ENCODE data around the gene KDM4C. TPM values are rescaled to one million over a fixed set of nuclear protein-coding genes. Genes with fewer than 3 reads are reported as not detected.

The KDM4C gene
- total RNA-seq, 2 experiments from 2014 or later, result 60.1 to 61.3 TPM

- DNase-seq, result no peak
- ChIA-PET CTCF (no interaction called here), POLR2A (no interaction called here)
- no peaks in the 10 kb centered on the region for H3K4me1 ChIP-seq (ENCODE audit: insufficient read depth, low read length)
- intact Hi-C loops (cut with DNase I, micrococcal nuclease), result no loop called here
- TF ChIP-seq CTCF (IDR thresholded peaks at IDR 0.05), result no peak
- Mint-ChIP-seq H3K4me1 (ENCODE audit: low read depth) (peaks cover 59% of the 10 kb centered on the region), H3K36me3 (ENCODE audit: low read depth) (peaks cover 86% of the 10 kb centered on the region), H3K4me3 (no peak overlapping the region), H3K27ac (no peak overlapping the region), H3K27me3 (no peaks in the 10 kb centered on the region), H3K9me3 (no peaks in the 10 kb centered on the region)
- no peak for ATAC-seq (ENCODE audit: poor library complexity)
- H3K36me3 ChIP-seq (ENCODE audit: insufficient read depth, low read length), result peaks cover 12% of the 10 kb centered on the region
- H3K9me3 ChIP-seq (ENCODE audit: control insufficient read depth in 1 of 2, insufficient read depth in 1 of 2, low read length in 2 of 2), result no peaks in the 10 kb centered on the region
- H3K27ac ChIP-seq (ENCODE audit: low read depth in 1 of 2, low read length in 2 of 2), result no peak overlapping the region
- no peak overlapping the region for H3K4me3 ChIP-seq (ENCODE audit: low read length)
- H3K27me3 ChIP-seq (ENCODE audit: control insufficient read depth in 1 of 2, insufficient read depth in 2 of 2, low read length in 2 of 2), result no peaks in the 10 kb centered on the region
Observed at GRCh38 chr9:7118633-7119032, 360.9 kb downstream of the KDM4C start.

GRCh38 chr9:7119612-7120011 is 361.8 kb downstream of the KDM4C start:
- Histone ChIP-seq H3K27me3 (ENCODE audit: control insufficient read depth in 1 of 2, insufficient read depth in 2 of 2, low read length in 2 of 2) (no peaks in the 10 kb centered on the region), H3K27ac (ENCODE audit: low read depth in 1 of 2, low read length in 2 of 2) (no peak overlapping the region), H3K4me3 (ENCODE audit: low read length) (no peak overlapping the region), H3K4me1 (ENCODE audit: insufficient read depth, low read length) (no peaks in the 10 kb centered on the region), H3K36me3 (ENCODE audit: insufficient read depth, low read length) (peaks cover 14% of the 10 kb centered on the region), H3K9me3 (ENCODE audit: control insufficient read depth in 1 of 2, insufficient read depth in 1 of 2, low read length in 2 of 2) (no peaks in the 10 kb centered on the region)
- ChIA-PET POLR2A (no interaction called here), CTCF (no interaction called here)
- no peaks in the 10 kb centered on the region for H3K27me3 Mint-ChIP-seq
- no peak for TF ChIP-seq CTCF (IDR thresholded peaks at IDR 0.05)
- peaks cover 80% of the 10 kb centered on the region for H3K36me3 Mint-ChIP-seq (ENCODE audit: low read depth)
- no peaks in the 10 kb centered on the region for H3K9me3 Mint-ChIP-seq
- peaks cover 59% of the 10 kb centered on the region for H3K4me1 Mint-ChIP-seq (ENCODE audit: low read depth)
- ATAC-seq (ENCODE audit: poor library complexity), result no peak
- DNase-seq, result no peak
- H3K27ac Mint-ChIP-seq, result no peak overlapping the region
- H3K4me3 Mint-ChIP-seq, result no peak overlapping the region
- intact Hi-C loops (cut with DNase I, micrococcal nuclease), result no loop called here

- Histone ChIP-seq H3K27ac (ENCODE audit: low read depth in 1 of 2, low read length in 2 of 2) (no peak overlapping the region), H3K36me3 (ENCODE audit: insufficient read depth, low read length) (peaks cover 23% of the 10 kb centered on the region), H3K4me1 (ENCODE audit: insufficient read depth, low read length) (no peaks in the 10 kb centered on the region), H3K9me3 (ENCODE audit: control insufficient read depth in 1 of 2, insufficient read depth in 1 of 2, low read length in 2 of 2) (no peaks in the 10 kb centered on the region), H3K27me3 (ENCODE audit: control insufficient read depth in 1 of 2, insufficient read depth in 2 of 2, low read length in 2 of 2) (no peaks in the 10 kb centered on the region), H3K4me3 (ENCODE audit: low read length) (no peak overlapping the region)
- Mint-ChIP-seq H3K27ac (no peak overlapping the region), H3K4me1 (ENCODE audit: low read depth) (peaks cover 55% of the 10 kb centered on the region), H3K4me3 (no peak overlapping the region), H3K36me3 (ENCODE audit: low read depth) (peaks cover 80% of the 10 kb centered on the region), H3K27me3 (no peaks in the 10 kb centered on the region), H3K9me3 (no peaks in the 10 kb centered on the region)
- no peak for ATAC-seq (ENCODE audit: poor library complexity)
- TF ChIP-seq CTCF (IDR thresholded peaks at IDR 0.05), result no peak
- intact Hi-C loops (cut with DNase I, micrococcal nuclease), result no loop called here
- ChIA-PET POLR2A (no interaction called here), CTCF (no interaction called here)
- peak in 1 of 14 experiments; percentile 10 for DNase-seq
Observed at GRCh38 chr9:7121055-7121454, 363.3 kb downstream of the KDM4C start.
